HG03196 (cell line): ENCODE measurements around the gene LIMS2.

Source experiments
- ATAC-seq: cut with Tn5 transposase; IDR thresholded peaks from one replicate; pipeline ENCODE4 v1.9.1; 2021; ENCODE audit not compliant: unreplicated experiment

Gene LIMS2

GRCh38 chr2:127674241-127675209 is 805 bp downstream of the LIMS2 start:
- no peak for ATAC-seq

DNA sequence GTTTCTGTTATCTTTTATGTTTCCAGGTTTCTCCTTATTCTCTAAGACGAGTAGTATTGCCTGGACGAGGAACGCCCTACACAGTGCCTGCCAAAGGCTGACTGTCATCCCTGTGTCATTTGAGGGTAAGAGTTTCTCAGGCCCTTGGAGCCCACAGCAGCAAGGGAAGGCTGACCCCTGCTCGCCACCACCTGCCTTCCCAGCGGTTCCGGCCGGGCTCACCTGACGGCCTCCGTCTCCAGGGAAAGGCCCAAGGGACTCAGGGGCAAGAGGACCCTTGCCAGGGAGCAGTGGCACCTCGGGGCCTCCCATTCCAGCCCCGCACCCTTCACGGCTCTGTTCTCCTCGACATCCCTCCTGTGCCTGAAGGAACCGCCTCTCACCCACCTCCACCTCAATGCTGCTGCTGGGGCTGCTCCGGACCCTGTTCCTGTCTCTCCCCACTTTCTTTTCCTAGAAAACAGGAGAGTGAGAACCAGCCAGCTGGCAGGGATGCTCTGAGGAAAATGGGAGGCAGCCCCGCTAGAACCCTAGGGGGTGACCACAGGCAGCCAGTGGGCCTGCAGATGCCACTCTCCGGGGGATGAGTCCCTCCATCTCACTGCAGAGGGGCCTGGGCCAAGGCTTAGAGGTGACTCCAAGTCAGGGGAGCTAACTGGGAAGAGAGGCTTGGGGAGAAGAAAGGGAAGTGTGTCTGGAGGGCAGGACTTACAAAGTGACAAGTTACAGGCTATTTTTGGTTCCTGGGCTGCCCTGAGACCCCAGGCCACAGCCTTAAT is 1.9 kb downstream of the LIMS2 start:
- ATAC-seq, result no peak

- ATAC-seq, result no peak
Measured at GRCh38 chr2:127672341-127673224, 2.7 kb downstream of the LIMS2 start.

- no peak for ATAC-seq
Measured at GRCh38 chr2:127671557-127672302, 3.6 kb downstream of the LIMS2 start.

DNA sequence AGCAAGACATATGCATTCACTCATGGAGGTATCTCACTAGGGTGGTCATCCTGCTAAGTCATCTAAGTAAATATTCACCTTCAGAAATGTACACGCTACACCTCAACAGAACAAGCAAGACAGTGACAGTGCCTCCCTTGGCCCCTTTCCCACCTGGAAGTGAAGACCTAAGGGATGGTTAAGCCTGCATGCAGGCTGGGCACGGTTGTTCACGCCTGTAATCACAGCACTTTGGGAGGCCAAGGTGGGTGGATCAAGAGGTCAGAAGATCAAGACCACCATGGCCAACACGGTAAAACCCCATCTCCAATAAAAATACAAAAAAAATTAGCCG is 4.4 kb downstream of the LIMS2 start:
- no peak for ATAC-seq

GRCh38 chr2:127670055-127670956 is 5.0 kb downstream of the LIMS2 start:
- ATAC-seq, result no peak

DNA sequence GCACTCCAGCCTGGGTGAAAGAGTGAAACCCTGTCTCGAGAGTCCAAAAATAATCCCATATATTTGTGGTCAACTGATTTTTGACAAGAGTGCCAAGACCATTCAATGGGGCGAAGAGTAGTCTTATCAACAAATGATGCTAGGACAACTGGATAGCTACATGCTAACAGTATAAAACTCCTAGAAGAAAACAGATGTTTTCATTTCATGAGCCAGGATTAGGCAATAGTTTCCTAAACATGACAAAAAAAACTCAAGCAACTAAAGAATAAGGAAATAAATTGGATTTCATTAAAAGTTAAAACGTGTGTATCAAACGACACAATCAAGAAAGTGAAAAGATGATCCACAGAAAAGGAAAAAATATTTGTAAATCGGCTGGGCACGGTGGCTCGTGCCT is 6.3 kb downstream of the LIMS2 start:
- ATAC-seq, result no peak

- ATAC-seq, result no peak
Measured at GRCh38 chr2:127665267-127665893, 9.9 kb downstream of the LIMS2 start.

DNA sequence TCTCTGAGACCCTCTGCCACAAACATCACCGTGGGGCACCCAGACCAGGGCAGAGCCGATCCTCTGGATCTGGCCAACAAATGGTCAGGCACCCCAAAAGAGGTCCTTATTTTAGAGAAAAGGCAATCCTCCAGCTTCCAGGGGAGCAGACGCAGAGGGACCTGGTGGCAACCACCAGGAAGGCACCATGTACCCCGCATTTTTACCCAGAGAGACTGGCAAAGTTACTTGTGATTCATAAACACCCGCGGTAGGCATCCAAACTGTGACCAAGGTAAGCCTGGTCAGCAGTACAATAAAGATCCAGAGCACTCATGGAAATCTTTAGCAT is 10.5 kb downstream of the LIMS2 start:
- no peak for ATAC-seq

DNA sequence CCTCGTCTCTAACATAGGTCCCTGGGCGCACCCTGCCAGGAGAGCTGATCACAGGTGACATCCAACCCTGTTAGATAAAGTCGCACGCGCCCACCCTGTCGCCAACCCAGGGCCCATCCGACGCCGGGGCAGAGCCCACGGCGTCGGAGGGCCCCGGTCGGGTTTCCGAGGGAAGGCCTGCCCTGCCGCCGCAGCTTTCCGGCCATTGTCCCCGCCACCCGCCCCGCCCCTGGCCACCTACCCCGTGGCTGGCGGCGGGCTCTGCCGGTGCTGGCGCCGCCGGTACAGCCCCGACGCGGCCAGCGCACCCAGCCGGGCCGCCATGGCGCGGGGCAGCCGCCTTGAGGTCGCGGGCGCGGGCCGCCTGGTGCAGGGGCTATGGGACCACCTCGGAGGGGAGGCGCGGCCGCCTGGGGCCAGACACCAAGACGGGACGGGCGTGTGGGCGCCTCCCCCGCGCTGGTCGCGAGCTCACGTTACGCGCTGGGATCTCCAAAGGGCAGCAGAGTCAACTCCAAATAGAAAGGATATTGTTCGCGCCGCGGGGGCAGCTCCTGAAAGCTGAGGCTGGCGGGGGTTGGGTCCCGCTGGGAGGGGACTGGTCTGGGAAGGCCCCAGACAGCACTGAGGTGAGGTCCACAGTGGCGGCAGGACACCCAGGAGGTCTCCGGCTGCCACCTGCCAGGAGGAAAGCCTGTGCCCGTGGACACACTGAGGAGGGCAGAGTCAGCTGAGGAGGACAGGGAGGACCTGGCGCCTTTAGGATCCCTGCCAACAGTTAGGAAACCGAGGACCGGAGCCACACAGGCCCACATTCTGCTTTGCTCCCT is 11.1 kb downstream of the LIMS2 start:
- ATAC-seq, result no peak

DNA sequence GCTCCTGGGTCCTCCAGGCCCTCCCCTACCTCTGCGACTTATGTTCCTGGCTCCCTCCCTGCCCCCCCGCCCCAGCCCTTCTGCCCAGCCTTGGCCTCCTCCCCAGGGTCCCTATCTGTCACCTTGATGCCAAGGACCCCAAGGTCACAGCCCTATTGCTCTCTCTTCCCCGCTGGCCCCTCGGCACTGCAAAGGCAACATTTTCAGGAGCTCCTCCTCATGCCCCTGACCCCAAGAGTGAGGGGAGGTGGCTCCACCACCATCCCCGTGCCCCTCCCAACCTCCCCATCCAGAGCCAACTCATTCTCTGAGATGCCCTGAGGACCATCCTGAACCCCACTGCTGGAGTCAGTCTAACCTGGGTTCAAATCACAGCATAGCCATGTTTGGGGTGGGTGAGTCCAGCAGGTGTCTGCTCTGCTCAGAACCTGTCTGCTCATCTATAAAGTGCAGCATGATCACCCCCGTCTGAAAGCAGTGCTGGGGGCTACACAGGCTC is 11.7 kb downstream of the LIMS2 start:
- no peak for ATAC-seq

DNA sequence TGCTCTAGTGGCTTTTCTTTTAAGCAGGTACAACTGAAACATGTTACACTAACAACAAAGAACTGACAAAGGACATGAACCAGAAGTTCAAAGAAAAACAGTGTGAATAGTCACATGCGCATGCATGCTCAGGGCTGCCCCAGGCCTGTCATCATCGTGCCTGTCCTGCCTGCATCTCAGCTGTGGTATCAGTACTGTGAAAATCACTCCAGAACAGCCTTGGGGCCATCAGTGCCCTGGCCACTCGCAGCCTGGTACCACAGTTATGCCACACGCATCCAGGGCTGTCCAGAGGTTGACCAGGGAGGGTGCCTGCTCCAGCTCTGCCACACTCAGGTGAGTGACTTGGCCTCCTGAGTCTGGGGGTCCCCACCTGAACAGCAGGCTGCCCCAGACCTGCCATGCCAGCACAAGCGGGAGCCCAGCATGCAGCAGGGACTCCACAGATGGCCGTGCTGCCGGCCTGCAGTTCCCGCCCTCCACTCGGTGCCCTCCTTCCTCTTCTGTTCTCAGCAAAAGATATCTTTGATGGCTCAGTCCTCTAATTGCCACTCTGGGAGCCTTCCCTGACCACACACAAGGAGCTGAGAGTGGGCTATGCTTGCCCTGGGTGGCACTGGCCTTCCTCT is 12.3 kb downstream of the LIMS2 start:
- ATAC-seq, result no peak

DNA sequence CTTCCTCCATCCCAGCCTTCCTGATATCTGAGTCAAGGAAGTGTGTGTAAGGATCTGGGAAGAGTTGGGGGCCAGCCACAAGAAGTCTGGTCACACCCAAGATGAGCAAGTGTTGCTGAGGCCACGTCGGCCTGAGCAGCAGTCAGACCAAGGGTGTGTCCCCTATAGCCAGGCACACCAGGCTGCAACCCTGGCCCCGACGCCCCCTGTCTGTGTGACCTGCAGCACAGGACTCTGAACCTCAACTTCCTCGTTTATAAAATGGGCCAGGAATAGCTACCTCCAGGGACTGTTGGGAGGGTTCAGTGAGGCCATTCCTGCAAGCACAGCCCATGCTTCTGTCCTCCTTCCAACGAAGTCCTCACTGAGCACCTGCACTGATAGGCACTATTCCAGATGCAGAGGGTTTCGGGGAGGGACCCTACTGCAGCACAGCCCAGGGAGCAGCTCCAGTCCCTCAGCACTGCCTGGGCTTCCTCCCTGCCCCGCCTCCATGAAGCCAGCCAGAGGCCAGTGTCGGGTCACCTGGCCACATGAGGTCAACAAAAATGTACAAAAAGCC is 13.3 kb downstream of the LIMS2 start:
- ATAC-seq, result no peak

GRCh38 chr2:127661072-127661649 is 14.2 kb downstream of the LIMS2 start:
- no peak for ATAC-seq

GRCh38 chr2:127660291-127660578 is 15.1 kb downstream of the LIMS2 start:
- no peak for ATAC-seq

DNA sequence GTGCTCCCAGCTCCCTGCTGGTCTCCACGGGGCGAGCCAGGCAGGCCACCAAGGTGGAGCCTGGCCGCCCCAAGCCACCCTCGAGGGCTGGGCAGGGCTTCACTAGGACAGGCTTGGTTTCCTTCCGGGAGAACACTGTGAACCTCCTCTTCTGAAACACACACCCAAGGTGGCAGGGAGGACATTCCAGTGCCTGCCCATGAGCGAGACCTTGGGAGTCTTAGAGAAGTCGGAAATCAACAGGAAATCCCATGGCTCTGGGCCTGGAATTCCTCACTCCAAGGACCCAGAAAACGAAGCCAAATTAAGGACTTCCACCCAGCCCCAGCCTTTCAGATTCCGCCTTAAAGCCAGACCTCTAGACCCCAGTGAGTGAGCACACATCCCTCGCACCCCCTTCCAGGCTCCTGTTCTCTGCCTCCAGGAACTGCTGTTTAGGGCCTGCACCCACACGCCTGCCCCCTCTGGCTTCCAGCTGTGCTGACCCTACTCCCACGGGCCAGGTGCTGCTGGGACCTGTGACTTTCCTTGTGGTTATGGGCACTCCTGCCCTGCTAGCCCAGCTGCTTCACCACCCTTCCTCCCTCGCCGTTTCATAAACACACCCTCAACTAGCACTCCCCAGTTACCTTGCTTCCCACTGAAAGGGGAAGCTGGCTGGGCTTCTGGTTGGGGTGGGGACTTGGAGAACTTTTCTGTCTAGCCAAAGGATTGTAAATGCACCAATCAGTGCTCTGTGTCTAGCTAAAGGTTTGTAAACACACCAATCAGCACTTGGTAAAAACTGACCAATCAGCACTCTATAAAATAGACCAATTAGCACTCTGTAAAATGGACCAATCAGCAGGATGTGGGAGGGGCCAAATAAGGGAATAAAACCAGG is 15.7 kb downstream of the LIMS2 start:
- no peak for ATAC-seq
